HL-60 (cell line): ENCODE results near the gene PRKCG.
"Not testable (repeated sequence)": the region's sequence is repeated elsewhere in the genome, so short reads cannot be mapped to it uniquely, and the experiment has no call there.

Source experiments
- CTCF ChIP-seq: IDR thresholded peaks from one replicate; pipeline ENCODE4 v1.5.1; 2011; ENCODE audit warnings: low read length, control low read depth, inconsistent platforms; ENCODE audit not compliant: insufficient read depth
- POLR2AphosphoS5 ChIP-seq: IDR thresholded peaks from 2 replicates; pipeline ENCODE4 v1.6.1; 2012; ENCODE audit warnings: low read depth
- REST ChIP-seq: IDR thresholded peaks from 2 replicates; pipeline ENCODE4 v1.6.1; 2012; ENCODE audit warnings: low read depth; ENCODE audit not compliant: insufficient replicate concordance
- SPI1 ChIP-seq: IDR thresholded peaks from 2 replicates; pipeline ENCODE4 v1.6.1; 2012; ENCODE audit warnings: low read depth, mild to moderate bottlenecking, borderline replicate concordance

GRCh38 chr19:53869805-53870484, 12.1 kb upstream of the PRKCG start:
- not testable (repeated sequence) for TF ChIP-seq CTCF, POLR2AphosphoS5, REST, SPI1
